Effector memory CD4-positive, alpha-beta T cell (primary cell): ENCODE data around the gene VPS41.

ENCODE experiments used
- DNase-seq, 3 donors: peaks; one replicate each; pipeline ENCODE4 v3.0.0-alpha.2; 2020
- H3K27ac ChIP-seq: 2 replicates; pipeline ENCODE4 v1.7.0; 2013; ENCODE audit warnings: mild to moderate bottlenecking, low read length, moderate library complexity; ENCODE audit not compliant: insufficient read depth, poor library complexity, severe bottlenecking
- H3K27me3 ChIP-seq: replicated peaks from 2 replicates; pipeline ENCODE4 v1.7.0; 2013; ENCODE audit warnings: mild to moderate bottlenecking, low read length; ENCODE audit not compliant: insufficient read depth, control insufficient read depth, poor library complexity, severe bottlenecking
- H3K36me3 ChIP-seq: 2 replicates; pipeline ENCODE4 v1.7.0; 2013; ENCODE audit warnings: mild to moderate bottlenecking, low read length, moderate library complexity; ENCODE audit not compliant: control insufficient read depth, insufficient read depth
- H3K4me1 ChIP-seq: 2 replicates; pipeline ENCODE4 v1.7.0; 2013; ENCODE audit warnings: low read length, mild to moderate bottlenecking; ENCODE audit not compliant: control insufficient read depth, insufficient read depth, poor library complexity, severe bottlenecking
- H3K4me3 ChIP-seq: 2 replicates; pipeline ENCODE4 v1.7.0; 2013; ENCODE audit warnings: low read length, low read depth, mild to moderate bottlenecking; ENCODE audit not compliant: insufficient read depth, poor library complexity, severe bottlenecking
- H3K9me3 ChIP-seq: 2 replicates; pipeline ENCODE4 v1.7.0; 2013; ENCODE audit warnings: mild to moderate bottlenecking, low read length, moderate library complexity; ENCODE audit not compliant: control insufficient read depth

The VPS41 gene

DNA sequence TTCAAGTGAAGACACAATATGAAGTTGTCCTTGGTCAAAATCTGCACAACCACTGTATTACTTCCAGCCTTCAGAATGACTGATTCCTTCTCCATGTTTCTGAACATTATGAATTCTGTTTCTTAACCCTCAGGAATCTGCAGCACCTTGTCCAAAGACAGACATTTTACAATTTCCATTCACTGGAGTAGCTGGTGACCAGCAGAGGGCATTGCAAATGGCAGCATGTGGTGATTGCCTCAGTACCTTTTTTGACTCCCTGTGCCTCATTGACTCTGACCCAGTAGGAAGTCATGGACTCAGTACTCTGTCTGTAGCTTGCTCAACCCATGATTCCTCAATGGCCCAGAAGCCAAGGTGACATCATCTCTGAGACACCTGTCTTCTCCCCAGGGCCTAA, 879 bp upstream of the VPS41 start:
- H3K36me3 ChIP-seq = no peaks in the 10 kb centered on the region
- no peaks in the 10 kb centered on the region for H3K27me3 ChIP-seq
- no peak overlapping the region for H3K4me3 ChIP-seq
- H3K9me3 ChIP-seq = no peaks in the 10 kb centered on the region
- DNase-seq = no peak
- no peak overlapping the region for H3K27ac ChIP-seq
- H3K4me1 ChIP-seq = peaks cover 7% of the 10 kb centered on the region

DNA sequence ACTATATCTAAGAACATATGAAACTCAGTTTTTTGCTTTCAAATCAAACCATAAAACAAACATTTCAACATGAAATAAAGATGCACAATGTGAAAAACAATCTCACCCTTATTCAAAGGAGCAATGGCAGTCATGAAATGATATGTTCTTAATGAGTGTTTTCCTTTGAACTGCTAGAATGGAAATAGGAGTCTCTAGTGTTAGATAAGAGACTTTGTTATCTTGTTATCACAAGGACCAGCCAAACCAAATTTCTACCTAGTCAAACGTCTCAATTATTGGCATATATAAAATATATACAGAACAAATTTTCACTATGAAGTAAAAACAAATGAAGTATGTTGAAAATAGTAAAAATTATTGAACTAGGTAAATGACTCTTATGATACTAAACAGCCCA, 1.2 kb downstream of the VPS41 start:
- Histone ChIP-seq H3K4me1 (peaks cover 7% of the 10 kb centered on the region), H3K27ac (no peak overlapping the region), H3K27me3 (no peaks in the 10 kb centered on the region), H3K36me3 (no peaks in the 10 kb centered on the region), H3K9me3 (no peaks in the 10 kb centered on the region), H3K4me3 (no peak overlapping the region)
- DNase-seq = no peak

DNA sequence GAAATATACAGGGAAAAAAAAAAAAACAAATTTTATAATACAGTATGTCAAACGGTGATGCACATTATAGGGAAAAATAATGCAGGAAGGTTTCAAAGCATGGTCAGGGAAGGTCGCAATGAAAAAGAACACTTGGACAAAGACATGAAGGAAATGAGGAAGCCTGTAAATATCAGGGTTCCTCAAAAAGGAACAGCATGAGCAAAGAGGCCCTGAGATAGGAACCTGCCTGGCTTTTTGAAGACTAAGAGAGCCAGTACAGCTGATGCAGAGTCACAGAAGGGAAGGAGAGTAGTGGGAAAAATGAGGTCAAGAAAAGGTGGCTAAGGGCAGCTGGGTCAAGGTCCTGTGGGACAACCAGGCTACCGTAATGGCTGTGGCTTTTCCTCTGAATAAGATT, 1.9 kb downstream of the VPS41 start:
- Histone ChIP-seq H3K4me1 (peaks cover 7% of the 10 kb centered on the region), H3K9me3 (no peaks in the 10 kb centered on the region), H3K27me3 (no peaks in the 10 kb centered on the region), H3K4me3 (no peak overlapping the region), H3K27ac (no peak overlapping the region), H3K36me3 (no peaks in the 10 kb centered on the region)
- no peak for DNase-seq

DNA sequence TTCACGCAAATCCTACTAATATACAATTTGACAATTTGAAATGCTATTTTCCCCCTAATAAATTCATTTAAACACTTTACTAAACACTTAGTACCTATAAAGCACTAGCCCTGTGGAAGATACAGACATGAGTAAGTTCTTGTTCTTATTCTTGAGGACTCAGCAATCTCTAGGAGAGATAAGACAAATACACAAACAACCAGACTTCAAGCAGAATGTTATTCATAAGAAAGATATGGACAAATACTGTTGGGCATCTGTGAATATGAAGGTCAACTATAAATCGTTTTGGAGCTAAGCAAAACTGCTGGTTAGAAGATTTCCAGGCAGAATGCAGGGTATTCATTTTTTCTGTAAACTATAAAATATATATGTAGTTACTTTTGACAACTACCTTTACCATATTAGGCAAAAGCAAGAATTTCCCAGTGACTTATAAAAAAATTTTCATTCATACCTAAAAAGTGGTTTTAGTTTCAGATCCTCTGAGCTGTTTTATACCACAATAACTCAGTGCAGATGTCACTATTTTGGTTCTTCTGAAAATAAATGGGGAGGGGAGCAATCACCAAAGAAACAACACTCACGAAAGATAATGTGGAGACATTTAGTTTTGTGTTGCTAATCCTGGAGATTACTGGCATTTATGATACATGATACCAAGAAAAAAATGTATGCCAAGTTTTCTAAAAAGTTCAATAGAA, 3.8 kb downstream of the VPS41 start:
- H3K27me3 ChIP-seq = no peaks in the 10 kb centered on the region
- H3K36me3 ChIP-seq = no peaks in the 10 kb centered on the region
- H3K9me3 ChIP-seq = no peaks in the 10 kb centered on the region
- no peak overlapping the region for H3K27ac ChIP-seq
- peaks cover 7% of the 10 kb centered on the region for H3K4me1 ChIP-seq
- no peak overlapping the region for H3K4me3 ChIP-seq
- no peak for DNase-seq

DNA sequence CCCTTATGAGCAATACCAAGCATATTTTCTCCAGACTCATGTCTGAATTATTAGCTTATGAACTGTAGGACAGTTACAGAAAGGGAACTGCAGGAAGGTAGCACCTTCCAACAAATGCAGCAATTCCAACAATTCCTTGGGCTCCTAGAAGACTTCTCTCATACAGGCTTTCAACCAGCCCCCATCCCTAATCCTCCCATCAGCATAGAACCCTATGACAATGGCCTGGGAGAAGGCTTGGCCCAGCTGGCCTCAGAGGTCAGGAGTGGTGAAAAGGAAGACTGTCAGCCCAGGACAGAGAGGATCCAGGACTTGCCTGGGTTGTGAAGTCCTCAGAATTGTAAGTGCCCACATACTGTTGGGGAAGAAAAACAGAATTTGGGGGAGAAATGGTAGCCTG, 5.9 kb downstream of the VPS41 start:
- no peak for DNase-seq
- peaks cover under 1% of the 10 kb centered on the region for H3K4me1 ChIP-seq
- H3K36me3 ChIP-seq = no peaks in the 10 kb centered on the region
- no peaks in the 10 kb centered on the region for H3K27me3 ChIP-seq
- H3K9me3 ChIP-seq = no peaks in the 10 kb centered on the region
- H3K4me3 ChIP-seq = no peak overlapping the region
- H3K27ac ChIP-seq = no peak overlapping the region

DNA sequence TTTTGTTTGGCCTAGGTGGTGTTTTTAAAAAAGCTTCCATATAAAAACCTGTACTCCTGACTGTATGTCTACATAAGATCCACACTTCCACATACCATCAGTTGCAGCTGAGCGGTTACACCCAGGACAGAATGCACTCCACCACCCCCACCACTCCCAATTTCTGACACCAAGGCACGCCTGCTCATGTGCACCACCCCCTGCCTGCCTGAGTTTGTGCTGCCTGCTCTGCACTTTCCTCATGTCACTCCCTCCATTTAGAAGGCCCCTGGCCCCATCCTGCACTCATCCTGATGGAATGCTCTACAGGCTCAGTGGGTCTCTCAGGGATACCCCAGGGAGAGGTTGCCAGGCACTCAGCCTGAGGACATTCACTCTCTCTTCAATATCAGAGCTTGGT, 6.5 kb downstream of the VPS41 start:
- no peak overlapping the region for H3K4me3 ChIP-seq
- no peaks in the 10 kb centered on the region for H3K4me1 ChIP-seq
- no peaks in the 10 kb centered on the region for H3K36me3 ChIP-seq
- no peak for DNase-seq
- H3K27me3 ChIP-seq = no peaks in the 10 kb centered on the region
- H3K27ac ChIP-seq = no peak overlapping the region
- H3K9me3 ChIP-seq = no peaks in the 10 kb centered on the region

DNA sequence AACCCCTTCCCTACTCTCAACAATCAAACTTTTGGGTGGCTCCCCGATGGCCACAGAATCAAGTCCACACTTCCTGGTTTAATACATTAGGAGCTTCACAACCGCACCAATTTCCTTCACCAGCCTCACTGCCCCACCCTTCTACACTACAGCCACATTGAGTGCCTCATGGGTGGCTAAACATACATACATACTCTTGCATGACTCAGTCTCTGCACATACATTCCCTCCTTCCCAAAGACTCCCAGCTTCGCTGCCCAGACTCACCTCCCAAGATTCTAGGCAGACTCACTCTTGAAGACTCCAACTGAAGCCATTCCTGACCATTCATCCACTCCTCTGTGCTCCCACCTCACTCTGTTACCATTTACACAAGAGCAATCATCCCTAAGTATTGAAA, 15.9 kb downstream of the VPS41 start:
- no peak overlapping the region for H3K27ac ChIP-seq
- no peaks in the 10 kb centered on the region for H3K9me3 ChIP-seq
- H3K36me3 ChIP-seq = peaks cover 5% of the 10 kb centered on the region
- no peaks in the 10 kb centered on the region for H3K27me3 ChIP-seq
- no peaks in the 10 kb centered on the region for H3K4me1 ChIP-seq
- no peak overlapping the region for H3K4me3 ChIP-seq
- no peak for DNase-seq

DNA sequence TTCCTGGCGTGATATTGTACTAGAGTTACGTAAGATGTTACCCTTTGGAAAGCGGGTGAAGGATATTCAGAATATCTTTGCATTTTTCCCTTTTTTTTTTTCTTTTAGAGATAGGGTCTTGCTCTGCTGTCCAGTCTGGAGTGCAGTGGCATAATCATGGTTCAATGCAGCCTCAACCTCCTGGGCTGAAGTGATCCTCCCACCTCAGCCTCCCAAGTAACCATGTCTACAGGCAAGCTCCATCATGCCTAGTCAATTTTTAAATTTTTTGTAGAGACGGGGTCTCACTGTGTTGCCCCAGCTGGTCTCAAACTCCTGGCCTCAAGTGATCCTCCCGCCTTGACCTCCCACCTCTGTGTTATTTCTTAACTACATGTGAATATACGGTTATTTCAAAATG, 18.4 kb downstream of the VPS41 start:
- Histone ChIP-seq H3K27me3 (no peaks in the 10 kb centered on the region), H3K9me3 (no peaks in the 10 kb centered on the region), H3K4me1 (no peaks in the 10 kb centered on the region), H3K4me3 (no peak overlapping the region), H3K27ac (no peak overlapping the region), H3K36me3 (no peaks in the 10 kb centered on the region)
- DNase-seq = no peak

DNA sequence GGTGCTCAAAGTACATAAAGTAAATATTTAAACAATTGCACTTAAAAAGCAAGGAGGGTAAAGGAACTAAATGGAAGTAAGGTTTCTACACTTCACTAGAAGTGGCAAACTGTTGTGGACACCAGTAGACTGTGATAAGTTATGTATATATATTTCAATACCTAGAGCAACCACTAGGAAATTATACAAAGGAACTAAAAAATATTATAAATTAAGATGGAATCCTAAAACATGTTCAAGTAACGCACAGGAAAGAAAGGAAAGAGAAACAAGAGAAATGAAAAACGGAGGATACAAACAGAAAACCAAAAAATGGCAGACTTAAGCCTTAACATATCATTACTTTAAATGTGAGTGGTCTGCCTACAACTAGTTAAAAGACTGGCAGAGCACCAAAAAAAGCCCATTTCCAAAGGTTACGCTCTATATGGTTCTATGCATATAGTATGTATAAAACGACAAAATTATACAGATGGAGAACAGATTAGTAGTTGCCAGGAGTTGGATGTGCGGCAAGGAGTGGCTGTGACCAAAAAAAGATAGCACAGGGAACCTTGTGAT, 19.0 kb downstream of the VPS41 start:
- no peak overlapping the region for H3K4me3 ChIP-seq
- H3K4me1 ChIP-seq = no peaks in the 10 kb centered on the region
- no peak for DNase-seq
- H3K27ac ChIP-seq = no peak overlapping the region
- no peaks in the 10 kb centered on the region for H3K36me3 ChIP-seq
- no peaks in the 10 kb centered on the region for H3K9me3 ChIP-seq
- H3K27me3 ChIP-seq = no peaks in the 10 kb centered on the region

DNA sequence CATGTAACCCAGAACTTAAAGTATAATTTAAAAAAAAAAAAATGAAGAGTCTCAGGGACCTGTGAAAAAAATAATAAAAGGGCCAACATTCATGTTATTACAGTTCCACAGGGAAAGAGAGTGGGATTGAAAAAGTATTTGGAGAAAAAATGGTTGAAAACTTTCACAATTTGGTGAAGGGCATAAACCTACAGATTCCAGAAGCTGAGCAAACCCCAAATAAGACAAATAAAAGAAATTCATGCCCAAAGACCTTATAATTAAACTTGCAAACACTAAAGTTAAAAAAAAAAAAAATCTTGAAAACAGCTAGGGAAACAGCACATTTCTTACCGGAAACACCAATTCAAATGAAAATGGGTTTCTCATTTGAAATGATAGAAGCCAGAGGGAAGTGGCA, 19.9 kb downstream of the VPS41 start:
- no peaks in the 10 kb centered on the region for H3K9me3 ChIP-seq
- H3K36me3 ChIP-seq = no peaks in the 10 kb centered on the region
- no peak for DNase-seq

More for the DNA sequence above, 19.9 kb downstream of the VPS41 start:
- H3K4me1 ChIP-seq = no peaks in the 10 kb centered on the region
- no peak overlapping the region for H3K4me3 ChIP-seq
- H3K27me3 ChIP-seq = no peaks in the 10 kb centered on the region
- H3K27ac ChIP-seq = no peak overlapping the region
